K562 (cell line): ENCODE results near the gene CTPS1. TPM values are rescaled to one million over a fixed set of nuclear protein-coding genes. Genes with fewer than 3 reads are reported as not detected.

Source experiments
- ATF1 ChIP-seq, 2 experiments: fragments of 450-650 bp in 1 of 2; IDR thresholded peaks; 2 replicates each; pipeline ENCODE4 v1.6.1; 2016; ENCODE audit warnings: missing compliant biosample characterization in 1 of 2, missing genetic modification characterization in 1 of 2
- BHLHE40 ChIP-seq: IDR thresholded peaks from 2 replicates; pipeline ENCODE4 v1.6.1; 2011; ENCODE audit warnings: low read length, improper control_type of control experiment
- CTCFL ChIP-seq: IDR thresholded peaks from 2 replicates; pipeline ENCODE4 v1.6.1; 2011; ENCODE audit warnings: borderline replicate concordance, low read depth, mild to moderate bottlenecking, moderate library complexity, low read length; ENCODE audit not compliant: insufficient read depth, poor library complexity, severe bottlenecking
- FOS ChIP-seq: IDR thresholded peaks from 3 replicates; pipeline ENCODE4 v1.6.1; 2011; ENCODE audit not compliant: insufficient read length; ENCODE audit errors: extremely low read depth
- GTF3C2 ChIP-seq: IDR thresholded peaks from 3 replicates; pipeline ENCODE4 v1.6.1; 2011; ENCODE audit warnings: borderline replicate concordance, mild to moderate bottlenecking, moderate library complexity; ENCODE audit not compliant: insufficient read length; ENCODE audit errors: extremely low read depth
- KDM1A ChIP-seq, 2 experiments: fragments of 450-650 bp; IDR thresholded peaks; 2 replicates each; pipeline ENCODE4 v1.6.1; 2016; ENCODE audit warnings: mild to moderate bottlenecking in 2 of 2
- MXI1 ChIP-seq: IDR thresholded peaks from 2 replicates; pipeline ENCODE4 v1.6.1; 2011; ENCODE audit warnings: low read depth, mild to moderate bottlenecking, improper control_type of control experiment, low read length
- SMARCE1 ChIP-seq: fragments of 450-650 bp; IDR thresholded peaks from 2 replicates; pipeline ENCODE4 v1.7.1; 2016; ENCODE audit warnings: mild to moderate bottlenecking
- TEAD1 ChIP-seq, 2 experiments: fragments of 450-650 bp in 1 of 2; sonication (generic) in 1 of 2; formaldehyde crosslinking; IDR thresholded peaks; 2 replicates each; pipeline versions ENCODE4 v1.4.0 to v1.8.0; 2020 to 2022; ENCODE audit warnings: mild to moderate bottlenecking in 2 of 2, missing genetic modification reagents in 1 of 2
- TEAD4 ChIP-seq, 2 experiments: sonication (generic) in 1 of 2; formaldehyde crosslinking in 1 of 2; IDR thresholded peaks; 2 replicates each; pipeline versions ENCODE4 v1.6.1 to v1.8.0; 2012 to 2022; ENCODE audit warnings: borderline replicate concordance in 1 of 2, inconsistent platforms in 1 of 2, low read length in 1 of 2, mild to moderate bottlenecking in 1 of 2, missing genetic modification reagents in 1 of 2
- ZFP91 ChIP-seq: sonication (generic); formaldehyde crosslinking; IDR thresholded peaks from 2 replicates; pipeline ENCODE4 v1.8.0; 2022; ENCODE audit warnings: mild to moderate bottlenecking, missing genetic modification reagents
- ZNF140 ChIP-seq: fragments of 250-450 bp; sonication (Bioruptor Pico); IDR thresholded peaks from 2 replicates; pipeline ENCODE4 v1.8.0; 2021; ENCODE audit warnings: moderate library complexity, mild to moderate bottlenecking, inconsistent platforms
- polyA plus RNA-seq, 8 experiments: library from polyadenylated mRNA; depleted of rRNA in 4 of 8; stranded (reverse) in 5 of 8; unstranded in 3 of 8; fragments of >200 nt; fragmentation: Nextera tagmentation in 2 of 8; fragmentation: Illumina TruSeq in 1 of 8; extraction: Ambion mirVana in 2 of 8; extraction: Trizol in 1 of 8; gene quantifications; 2 replicates each; pipeline versions ENCODE4 v1.2.1 to v1.2.3, GENCODE V29; 2011 to 2014; ENCODE audit warnings: inconsistent platforms in 1 of 8, missing spikeins in 1 of 8
- total RNA-seq, 7 experiments: library from RNA; depleted of rRNA in 6 of 7; stranded (reverse); fragments of >200 nt in 6 of 7; fragmentation: Illumina TruSeq in 2 of 7; extraction: Trizol in 2 of 7; gene quantifications; 2 replicates each; pipeline versions ENCODE4 v1.2.1 to v1.2.3, GENCODE V29; 2011 to 2021; ENCODE audit warnings: low replicate concordance in 1 of 7
- TF ChIP-seq, protein P1 (sequence below), 2 experiments: IDR thresholded peaks in 1 of 2; conservative IDR thresholded peaks in 1 of 2; 2 replicates each; pipeline ENCODE4 v1.6.1; 2016; ENCODE audit warnings: low read depth in 2 of 2, mild to moderate bottlenecking in 1 of 2, missing compliant biosample characterization in 1 of 2, missing genetic modification characterization in 1 of 2, moderate library complexity in 1 of 2
- TF ChIP-seq, protein P2 (sequence below): sonication (generic); IDR thresholded peaks from 2 replicates; pipeline ENCODE4 v1.6.1; 2016

The CTPS1 gene
- total and polyA plus RNA-seq, 9 of the 15 experiments (the other 6 are each of a cell fraction or from before 2014, with no cell fraction given): 44.4 to 164 (median 87.7) TPM

DNA sequence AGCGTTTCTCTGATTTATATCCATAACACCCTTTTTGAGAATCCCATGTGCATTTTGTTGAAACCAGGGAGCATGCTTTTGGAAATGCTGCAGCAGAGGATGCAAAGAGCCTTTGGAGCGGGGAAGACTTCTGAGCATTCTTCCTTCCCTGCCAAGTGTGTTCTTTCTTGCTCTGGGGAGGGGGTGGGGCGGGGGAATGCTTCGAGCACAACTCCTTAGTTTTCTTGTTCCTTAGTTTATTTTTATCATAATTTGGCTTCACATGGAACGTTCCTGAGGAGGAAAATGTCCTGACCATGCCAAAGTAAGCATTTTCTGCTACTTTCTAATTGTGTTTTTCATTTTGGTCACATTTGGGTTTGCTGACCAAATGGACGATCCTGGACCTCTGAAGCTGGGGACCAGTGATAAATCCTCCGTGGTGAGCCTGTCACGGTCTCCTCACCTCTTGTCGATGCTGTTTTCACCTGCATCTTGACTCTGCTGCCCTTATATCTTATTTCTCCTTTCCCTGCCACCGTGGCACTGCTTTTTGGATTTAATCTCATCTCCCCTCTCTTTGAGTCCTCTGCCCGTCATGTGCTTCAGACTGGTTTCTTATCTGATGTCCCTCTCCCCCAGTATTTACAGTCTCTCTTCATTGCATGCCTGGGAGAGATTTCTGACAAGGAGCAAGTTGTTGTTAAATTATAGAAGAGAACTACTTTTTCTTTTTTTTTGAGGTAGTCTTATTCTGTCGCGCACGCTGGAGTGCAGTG is 2.4 kb downstream of the CTPS1 start (continued):
- TF ChIP-seq, protein P1, sequence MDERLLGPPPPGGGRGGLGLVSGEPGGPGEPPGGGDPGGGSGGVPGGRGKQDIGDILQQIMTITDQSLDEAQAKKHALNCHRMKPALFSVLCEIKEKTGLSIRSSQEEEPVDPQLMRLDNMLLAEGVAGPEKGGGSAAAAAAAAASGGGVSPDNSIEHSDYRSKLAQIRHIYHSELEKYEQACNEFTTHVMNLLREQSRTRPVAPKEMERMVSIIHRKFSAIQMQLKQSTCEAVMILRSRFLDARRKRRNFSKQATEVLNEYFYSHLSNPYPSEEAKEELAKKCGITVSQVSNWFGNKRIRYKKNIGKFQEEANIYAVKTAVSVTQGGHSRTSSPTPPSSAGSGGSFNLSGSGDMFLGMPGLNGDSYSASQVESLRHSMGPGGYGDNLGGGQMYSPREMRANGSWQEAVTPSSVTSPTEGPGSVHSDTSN (CRISPR knock-in tag; IDR thresholded peaks at IDR 0.05; ENCODE audit: low read depth): no peak
- TF ChIP-seq, protein P1 (tag; conservative IDR thresholded peaks at IDR 0.05; ENCODE audit: low read depth): no peak
- TF ChIP-seq TEAD1 (CRISPR knock-in tag; IDR thresholded peaks at IDR 0.05): no peak
- TF ChIP-seq FOS: no peak
- 0 out of 2 replicates have a peak, but pooled peaks have one; percentile 10 for TF ChIP-seq BHLHE40
- TF ChIP-seq ZNF140: no peak
- no peak; the same call in 1 of the 2 replicates for TF ChIP-seq TEAD4 (IDR thresholded peaks at IDR 0.05; ENCODE audit: low read length)
- TF ChIP-seq TEAD4 (CRISPR knock-in tag; IDR thresholded peaks at IDR 0.05; ENCODE audit: borderline replicate concordance): no peak
- TF ChIP-seq MXI1: no peak
- no peak for TF ChIP-seq ZFP91
- no peak for TF ChIP-seq CTCFL
- no peak for TF ChIP-seq ATF1 (CRISPR knock-in tag; IDR thresholded peaks at IDR 0.05)
- TF ChIP-seq ATF1 (tag; IDR thresholded peaks at IDR 0.05): no peak
- TF ChIP-seq, protein P2, sequence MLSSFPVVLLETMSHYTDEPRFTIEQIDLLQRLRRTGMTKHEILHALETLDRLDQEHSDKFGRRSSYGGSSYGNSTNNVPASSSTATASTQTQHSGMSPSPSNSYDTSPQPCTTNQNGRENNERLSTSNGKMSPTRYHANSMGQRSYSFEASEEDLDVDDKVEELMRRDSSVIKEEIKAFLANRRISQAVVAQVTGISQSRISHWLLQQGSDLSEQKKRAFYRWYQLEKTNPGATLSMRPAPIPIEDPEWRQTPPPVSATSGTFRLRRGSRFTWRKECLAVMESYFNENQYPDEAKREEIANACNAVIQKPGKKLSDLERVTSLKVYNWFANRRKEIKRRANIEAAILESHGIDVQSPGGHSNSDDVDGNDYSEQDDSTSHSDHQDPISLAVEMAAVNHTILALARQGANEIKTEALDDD: no peak
- no peak for TF ChIP-seq SMARCE1
- TF ChIP-seq KDM1A (IDR thresholded peaks at IDR 0.05): peak; percentile 38 to 65; a peak in 3 of 4 replicates
- no peak for TF ChIP-seq GTF3C2
